Hematopoietic multipotent progenitor cell treated with erythropoietin and hydrocortisone succinate and interleukin-3 and kit ligand, for 17 days (in vitro differentiated cells): ENCODE measurements around the gene FLNA.
"Not testable (repeated sequence)": the region's sequence is repeated elsewhere in the genome, so short reads cannot be mapped to it uniquely, and the experiment has no call there.

Experiments used
- DNase-seq: peaks from one replicate; pipeline ENCODE4 v3.0.0-alpha.2; 2015; ENCODE audit warnings: low spot score

Gene FLNA

GRCh38 chrX:154358011-154358410 lies 16.4 kb downstream of the FLNA start:
- DNase-seq, result no peak

GRCh38 chrX:154357205-154357604 lies 17.2 kb downstream of the FLNA start:
- no peak for DNase-seq

DNA sequence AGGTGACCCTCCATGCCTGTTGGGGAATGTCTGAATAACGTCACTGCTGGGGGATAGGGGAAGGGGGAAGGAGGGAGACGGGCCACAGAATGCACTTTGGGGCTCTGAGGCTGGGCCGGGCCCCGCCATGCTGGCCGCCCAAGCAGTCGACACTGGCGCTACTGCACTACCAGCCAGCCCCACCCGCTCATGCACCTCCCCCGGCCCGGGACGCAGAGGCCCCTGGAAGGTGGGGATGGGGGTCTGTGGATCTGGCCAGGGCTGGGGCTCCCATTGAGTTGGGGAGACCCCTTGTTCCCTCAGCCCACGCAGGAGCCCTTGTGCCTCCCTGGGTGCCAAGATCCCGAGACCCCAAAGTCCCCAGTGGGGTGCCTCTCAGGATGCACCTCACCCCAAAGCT lies 17.8 kb downstream of the FLNA start:
- no peak for DNase-seq

DNA sequence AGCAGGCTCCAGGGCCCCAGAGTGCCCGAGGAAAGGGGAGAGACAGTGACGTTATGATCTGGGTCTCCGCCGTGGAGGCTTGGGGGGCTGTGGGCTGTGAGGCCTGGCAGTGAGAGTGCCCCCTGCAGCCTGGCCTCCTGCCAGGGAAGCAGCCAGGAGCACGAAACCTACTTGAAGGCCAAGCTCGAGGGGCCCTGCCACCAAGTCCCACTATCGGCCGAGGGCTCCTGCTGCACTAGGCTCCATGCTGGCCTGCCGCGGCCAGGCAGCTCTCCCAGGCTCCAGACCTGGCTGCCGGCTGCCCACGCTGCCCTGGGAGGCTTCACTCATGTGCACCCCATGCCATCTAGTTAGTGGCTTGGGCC lies 18.7 kb downstream of the FLNA start:
- no peak for DNase-seq

- no peak for DNase-seq
Measured at GRCh38 chrX:154355094-154355775, 19.2 kb downstream of the FLNA start.

GRCh38 chrX:154354516-154354915 lies 19.9 kb downstream of the FLNA start:
- no peak for DNase-seq

DNA sequence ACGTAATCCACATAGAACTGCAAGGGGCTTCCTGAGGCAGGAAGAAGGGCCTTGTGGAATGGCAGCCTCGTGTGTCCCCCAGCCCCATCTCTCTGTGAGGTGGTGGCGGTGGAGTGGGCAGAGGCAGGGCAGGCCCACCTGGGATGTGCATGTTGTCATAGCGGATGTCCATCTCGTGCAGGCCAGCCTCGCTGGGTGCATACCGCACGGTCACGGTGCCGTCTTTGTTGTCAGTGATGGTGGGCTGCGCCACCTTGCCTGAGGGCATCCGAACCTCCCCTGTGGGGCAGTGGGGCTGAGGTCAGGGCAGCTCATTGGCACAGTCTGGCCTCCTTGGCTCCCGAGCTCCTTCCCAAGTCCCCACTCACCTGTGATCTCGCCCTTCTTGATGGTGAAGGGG lies 20.4 kb downstream of the FLNA start:
- no peak for DNase-seq

DNA sequence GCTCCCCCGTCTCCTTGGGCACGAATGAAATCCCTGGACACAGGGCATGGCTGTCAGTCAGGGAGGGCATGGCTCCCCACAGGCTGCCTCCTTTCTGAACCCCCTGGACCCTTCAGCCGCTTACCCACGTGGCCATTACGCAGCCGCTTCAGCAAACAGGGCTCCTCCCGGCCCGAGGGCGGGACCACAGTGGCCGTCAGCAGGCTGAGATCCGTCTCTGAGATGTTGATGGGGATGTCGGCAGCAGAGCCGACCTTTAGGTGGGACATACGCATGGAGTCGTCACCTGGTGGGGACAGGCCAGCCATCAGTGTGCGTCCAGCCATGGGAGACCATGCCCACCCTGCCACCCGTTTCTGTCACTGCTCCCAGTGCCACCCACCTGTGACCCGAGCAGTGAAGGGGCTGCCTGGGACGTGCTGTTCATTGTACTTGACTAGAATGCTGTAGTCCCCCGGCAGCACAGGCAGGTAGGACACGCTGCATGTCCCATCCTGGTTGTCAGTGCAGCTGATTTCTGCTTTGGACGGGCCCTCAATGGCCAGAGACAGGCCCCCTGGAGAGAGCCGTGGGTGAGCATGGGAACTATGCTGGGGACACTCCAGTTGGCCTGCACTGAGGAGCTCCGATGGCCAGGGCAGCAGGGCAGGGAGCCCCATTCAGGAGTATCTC lies 21.1 kb downstream of the FLNA start:
- DNase-seq, result no peak

GRCh38 chrX:154352466-154352865 lies 22.0 kb downstream of the FLNA start:
- no peak for DNase-seq

DNA sequence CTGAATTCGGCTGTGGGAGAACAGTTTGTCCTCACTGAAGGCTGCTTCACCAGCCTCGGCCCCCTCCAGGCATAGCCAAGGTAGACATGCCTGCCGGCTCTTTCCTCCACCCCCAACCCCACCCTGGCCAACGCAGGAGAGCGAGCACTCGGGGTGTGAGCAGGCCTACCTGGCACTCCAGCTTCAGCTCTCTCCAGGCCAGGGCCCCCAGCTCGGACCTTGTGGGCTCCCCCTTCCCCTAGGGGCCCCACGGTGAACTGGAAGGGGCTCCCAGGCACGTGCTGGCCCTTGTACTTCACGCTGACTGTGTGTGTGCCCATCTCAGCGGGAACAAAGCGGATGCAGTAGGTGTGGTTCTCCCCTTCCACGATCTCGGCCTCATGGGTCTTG lies 22.4 kb downstream of the FLNA start:
- no peak for DNase-seq

- DNase-seq, result peak; percentile 29
Measured at GRCh38 chrX:154351183-154352011, 23.0 kb downstream of the FLNA start.

DNA sequence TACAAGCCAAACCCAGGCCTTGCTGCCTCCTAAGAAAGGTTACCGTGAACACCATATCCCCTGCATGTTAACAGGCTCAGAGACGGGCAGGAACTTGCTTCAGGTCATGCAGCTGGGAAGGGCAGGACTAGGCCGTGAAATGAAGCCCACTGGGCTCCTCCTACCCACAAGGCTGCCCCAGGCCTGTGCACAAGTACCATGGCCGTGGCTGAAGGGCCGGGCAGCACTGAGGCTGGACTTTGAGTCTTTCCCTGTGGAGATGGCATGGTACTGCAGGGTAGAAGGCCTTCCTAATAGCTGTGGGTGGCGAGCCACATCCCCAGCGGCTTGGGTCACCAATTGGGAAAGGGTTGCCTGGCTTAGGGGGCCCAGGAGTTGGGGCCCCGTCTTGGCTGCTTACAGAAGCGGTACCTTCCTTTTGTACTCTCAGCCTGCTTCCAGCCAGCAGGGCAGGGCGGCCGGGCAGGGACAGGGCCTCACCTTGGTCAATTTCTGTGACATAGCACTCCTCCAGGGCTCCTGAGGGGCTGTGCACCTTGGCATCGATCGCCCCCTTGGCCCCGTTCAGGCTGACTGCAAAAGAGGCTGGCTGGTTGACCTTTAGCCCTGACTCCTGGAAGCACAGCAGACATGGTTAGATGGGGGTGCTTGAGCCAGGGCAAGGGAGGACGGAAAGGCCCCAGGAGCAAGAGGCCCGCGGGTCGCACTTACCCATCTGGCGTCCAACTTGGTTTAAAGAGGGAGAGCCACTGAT lies 23.8 kb downstream of the FLNA start:
- no peak for DNase-seq

DNA sequence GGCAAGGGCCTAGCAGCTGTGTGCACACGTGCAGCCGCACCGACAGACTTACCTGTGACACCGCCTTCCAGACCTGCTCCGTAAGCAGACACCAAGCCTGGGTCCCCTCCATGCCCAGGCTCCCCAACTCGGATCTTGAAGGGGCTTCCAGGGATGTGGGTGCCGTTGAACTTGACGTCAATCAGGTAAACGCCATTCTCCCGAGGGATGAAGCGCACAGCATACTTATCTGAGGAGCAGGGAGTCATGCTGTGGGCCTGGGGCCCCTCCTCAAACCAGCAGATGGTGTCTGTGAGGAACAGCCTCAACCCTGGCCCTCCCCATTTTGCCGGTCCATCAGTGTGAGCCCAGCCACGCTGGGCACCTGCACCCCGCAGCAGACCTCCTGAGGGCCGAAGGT lies 24.5 kb downstream of the FLNA start:
- no peak for DNase-seq

DNA sequence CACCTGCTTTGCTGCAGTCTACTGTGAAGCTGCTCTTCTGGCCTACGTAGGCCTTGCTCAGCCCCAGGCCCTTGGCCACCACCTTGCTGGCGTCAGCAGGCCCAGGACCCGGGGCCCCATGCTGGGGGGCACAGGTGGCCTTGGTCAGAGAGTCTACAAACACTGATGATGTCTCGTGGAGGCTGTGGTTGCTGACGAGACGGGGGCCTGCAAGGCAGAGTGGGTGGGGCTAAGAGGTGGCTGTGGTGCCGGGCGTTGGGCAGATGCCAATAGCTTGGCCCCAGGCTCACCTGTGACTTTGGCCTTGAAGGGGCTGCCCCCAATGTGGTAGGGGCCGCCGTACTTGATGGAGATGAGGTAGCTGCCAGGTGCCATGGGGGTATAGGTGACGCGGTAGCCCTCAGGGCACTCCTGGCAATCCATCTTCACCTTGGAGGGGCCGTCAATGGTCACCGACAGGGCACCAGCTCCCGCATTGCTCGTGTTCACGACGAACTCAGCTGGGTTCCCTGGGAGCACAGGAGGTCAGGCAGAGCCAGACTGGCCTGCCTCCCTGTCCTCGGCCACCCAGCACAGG lies 25.0 kb downstream of the FLNA start:
- no peak for DNase-seq

DNA sequence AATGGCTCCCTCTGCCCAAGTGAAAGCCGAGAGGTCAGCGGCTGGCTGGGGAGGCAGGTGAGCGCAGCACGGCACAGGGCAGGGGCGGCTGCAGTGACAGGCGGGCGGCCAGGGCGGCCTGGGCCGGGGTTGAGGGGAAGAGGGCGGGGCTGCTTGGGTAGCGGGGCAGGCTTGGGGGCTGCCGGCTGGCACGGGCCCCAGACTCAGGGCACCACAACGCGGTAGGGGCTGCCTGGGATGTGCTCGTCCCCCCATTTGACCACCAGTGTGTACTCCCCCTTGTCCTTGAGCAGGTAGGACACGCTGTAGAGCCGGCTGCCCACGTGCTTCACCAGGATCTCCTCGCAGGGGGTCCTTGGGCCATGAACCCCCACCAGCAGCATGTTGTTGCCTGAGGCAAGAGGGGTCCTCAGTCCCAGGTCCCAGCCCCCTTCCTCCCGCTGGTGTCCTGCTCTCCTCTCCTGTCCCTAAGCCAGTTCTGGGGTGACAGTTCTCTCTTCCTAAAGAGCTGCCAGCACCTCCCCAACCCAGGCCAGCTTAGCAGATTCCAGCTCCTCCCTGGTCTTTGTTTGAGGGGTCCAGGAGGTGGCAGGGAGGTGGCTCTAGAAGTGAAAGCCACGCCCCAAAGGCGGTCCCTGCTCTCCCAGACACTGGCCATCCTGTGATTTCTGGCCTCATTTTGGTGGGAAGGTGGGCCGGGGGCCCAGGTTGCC lies 25.6 kb downstream of the FLNA start:
- no peak for DNase-seq

DNA sequence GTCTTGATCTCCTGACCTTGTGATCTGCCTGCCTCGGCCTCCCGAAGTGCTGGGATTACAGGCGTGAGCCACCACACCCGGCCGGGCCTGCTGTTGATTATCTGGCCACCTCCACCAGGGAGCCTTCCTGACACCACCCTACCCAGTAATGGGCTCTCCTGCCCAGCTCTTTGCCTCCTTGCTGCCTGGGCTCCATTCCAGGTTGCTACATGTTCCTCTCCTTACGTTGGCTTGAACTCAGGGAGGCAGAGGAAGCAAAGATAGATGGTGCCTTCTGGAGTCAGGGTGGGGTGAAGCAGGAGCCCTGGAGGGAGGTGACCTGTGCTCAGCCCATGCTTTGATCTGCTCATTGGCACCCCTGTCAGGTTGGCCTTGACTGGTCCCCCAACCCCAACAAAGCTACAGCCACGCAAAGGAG lies 26.3 kb downstream of the FLNA start:
- DNase-seq, result no peak

DNA sequence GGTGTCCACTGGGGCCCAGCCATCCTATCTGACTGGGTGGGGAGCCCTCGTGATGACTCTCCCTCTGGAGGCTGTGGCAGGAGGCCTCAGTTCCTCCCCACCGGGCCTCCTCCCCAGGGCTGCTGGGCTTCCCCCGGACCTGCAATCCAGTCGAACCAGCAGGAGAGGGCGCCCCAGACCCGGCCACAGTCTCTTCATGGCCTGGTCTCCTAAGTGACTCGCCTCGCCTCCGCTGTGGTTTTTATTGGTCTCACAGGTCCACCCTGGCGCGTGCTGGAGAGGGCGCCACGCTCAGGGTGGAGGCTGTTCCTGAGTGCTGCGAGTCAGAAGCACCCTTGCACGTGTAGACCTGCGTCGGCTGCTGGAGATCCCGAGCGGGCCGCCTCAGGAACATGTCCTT lies 30.8 kb downstream of the FLNA start:
- not testable (repeated sequence) for DNase-seq

- not testable (repeated sequence) for DNase-seq
Measured at GRCh38 chrX:154343063-154343462, 31.4 kb downstream of the FLNA start.

DNA sequence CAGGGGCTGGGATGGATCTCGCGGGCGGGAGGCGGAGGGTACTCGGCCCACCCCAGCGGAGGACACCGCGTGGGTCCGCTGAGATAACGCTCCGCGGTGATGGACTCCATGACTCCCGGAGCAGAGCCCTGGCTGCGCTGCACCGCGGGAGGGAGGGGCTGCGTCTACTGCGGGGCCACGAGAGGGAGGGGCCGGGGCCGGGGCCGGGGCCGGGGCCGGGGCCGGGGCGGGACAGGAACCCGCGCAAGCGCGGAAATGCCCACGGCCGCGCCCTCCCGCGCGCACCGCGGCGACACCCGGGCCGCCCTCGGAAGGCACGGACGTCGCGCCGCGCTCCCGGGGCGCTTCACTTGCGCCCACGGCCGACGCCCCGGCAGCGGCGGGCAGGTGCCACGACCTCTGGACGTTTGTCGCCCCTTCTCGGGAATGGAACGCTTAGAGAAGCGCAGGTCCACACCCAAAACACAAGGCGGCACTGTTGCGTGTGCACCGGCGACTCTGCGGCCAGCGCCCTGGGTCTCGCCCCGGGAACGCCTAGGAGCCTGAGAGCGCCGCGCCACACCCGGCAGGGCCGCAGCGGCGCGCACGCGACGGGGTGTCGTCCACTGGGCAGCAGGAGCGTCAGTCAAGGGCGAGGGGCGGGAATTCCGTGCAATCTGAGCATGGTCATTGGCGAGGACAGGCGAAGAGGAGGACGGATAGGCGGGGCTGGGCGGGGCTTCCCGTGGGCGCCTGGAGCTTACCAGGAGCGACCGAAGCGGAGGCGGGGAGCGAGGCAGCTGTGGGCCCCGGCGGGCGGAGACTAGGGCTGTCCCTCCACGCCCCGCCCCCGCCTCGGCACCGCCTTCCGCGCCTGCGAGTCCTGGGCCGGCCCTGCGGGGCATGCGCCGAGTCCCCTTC lies 32.8 kb downstream of the FLNA start:
- not testable (repeated sequence) for DNase-seq

DNA sequence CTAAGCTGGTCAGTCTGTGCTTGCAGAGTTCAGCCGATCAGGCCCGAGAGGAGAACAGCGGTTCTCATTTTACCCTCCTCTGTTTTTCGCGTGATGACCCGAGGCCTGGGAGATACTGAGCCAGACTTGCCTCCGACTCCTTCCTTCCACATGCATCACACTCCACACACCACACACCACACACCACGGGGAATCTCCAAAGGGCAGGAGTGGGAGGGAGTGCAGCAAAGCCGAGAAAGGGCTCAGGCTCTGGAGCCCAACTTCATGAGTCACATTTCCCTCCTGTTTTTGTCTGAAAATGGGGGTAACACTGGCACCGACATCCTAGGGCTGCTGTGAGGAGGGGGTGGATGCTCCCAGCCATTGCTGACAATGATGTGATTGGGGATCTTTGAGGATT lies 39.9 kb downstream of the FLNA start:
- DNase-seq, result no peak
